GM12874 (cell line): ENCODE measurements around the gene CHRM4.

Experiments used
- CTCF ChIP-seq: IDR thresholded peaks from 2 replicates; pipeline ENCODE4 v1.5.1; 2011; ENCODE audit warnings: low read depth, mild to moderate bottlenecking, control low read depth, low read length, moderate library complexity; ENCODE audit not compliant: insufficient read depth

CHRM4 gene

GRCh38 chr11:46427364-46427763 lies 35.8 kb upstream of the CHRM4 start:
- TF ChIP-seq CTCF, result no peak

DNA sequence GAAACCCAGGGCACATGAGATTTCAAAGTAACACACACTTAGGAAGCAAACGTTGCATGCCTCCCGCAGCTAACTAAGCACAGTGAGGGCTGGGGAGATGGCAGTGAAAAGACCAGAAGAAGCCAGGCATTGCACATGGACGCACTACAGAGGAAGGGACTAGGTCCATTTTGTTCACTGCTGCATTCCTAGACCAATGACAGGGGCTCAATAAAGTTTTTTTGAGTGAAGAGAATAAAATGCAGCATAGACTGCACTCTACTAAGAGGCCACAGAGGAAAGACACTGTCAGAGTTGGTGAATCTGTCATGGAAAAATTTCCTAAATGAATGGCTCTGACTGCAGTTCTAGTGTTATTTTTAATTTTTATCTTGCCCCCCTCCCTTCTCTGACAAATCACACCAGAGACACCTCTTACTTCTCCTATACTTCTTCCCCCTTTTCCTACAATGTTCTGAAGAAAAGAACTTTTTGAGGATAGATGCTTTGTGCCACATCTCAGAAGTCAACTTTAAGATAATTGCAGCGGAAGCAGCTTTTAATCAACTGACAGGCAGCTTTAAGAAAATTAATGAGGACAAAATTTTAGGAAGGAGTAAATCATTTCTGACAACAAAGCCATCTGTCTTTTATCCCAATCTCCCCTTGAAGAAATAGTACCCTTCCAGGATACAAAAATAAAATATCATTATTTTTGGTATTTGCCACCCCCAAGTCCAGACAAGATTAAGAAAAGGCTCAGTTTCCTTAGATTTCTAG lies 34.8 kb upstream of the CHRM4 start:
- no peak for TF ChIP-seq CTCF

GRCh38 chr11:46422588-46422987 lies 31.0 kb upstream of the CHRM4 start:
- TF ChIP-seq CTCF, result no peak

- no peak for TF ChIP-seq CTCF
Measured at GRCh38 chr11:46421257-46421880, 29.8 kb upstream of the CHRM4 start.

- no peak for TF ChIP-seq CTCF
Measured at GRCh38 chr11:46420513-46420912, 28.9 kb upstream of the CHRM4 start.

DNA sequence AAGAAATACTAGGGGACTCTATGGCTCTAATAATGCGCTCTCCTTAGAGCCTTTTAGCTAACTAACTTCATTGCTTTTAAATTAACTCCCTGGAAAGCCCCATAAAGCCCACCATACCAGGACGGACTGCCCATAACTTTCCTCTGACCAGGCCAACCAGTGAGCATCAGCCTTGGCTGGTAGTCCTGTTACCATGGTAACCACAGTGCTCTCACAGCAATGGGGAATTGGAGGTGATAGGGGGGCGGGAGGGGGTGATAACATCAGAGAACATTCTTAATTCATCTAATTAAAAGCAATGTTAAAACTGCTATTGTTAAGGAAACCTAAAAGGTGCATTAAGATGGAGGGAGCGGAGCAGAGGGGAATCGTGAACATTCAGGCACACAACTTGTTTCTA lies 27.2 kb upstream of the CHRM4 start:
- TF ChIP-seq CTCF, result no peak

DNA sequence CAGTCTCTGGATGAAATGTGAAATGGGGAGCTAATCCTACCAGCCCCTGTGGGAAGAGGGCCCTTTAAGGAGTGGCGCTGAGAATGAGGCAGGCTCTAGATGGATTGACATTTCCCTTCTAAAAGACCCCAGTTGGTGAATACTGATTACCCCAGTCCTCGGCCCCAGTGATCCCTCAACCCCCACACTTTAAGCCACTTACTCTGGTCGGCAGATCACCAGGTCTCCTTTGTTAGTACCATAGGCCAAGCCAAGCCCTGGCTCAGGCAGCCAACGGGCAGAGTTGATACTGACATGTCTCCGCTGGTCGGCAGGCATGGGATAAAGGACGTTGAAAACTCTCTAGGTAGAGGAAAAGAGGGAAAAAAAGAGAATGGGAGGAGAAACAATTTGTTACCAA lies 26.1 kb upstream of the CHRM4 start:
- TF ChIP-seq CTCF, result no peak
